RWPE2 (cell line): ENCODE measurements around the gene ZNF805.

Source experiments
- ATAC-seq: fragments of 200-7000 bp; cut with Tn5 transposase; 3 replicates; pipeline ENCODE4 v1.9.1; 2021; ENCODE audit warnings: low read depth
- DNase-seq: peaks from one replicate; pipeline ENCODE4 v3.0.0-alpha.2; 2020; ENCODE audit warnings: low spot score
- H3K27ac ChIP-seq: fragments of 450-650 bp; 2 replicates; pipeline ENCODE4 v1.5.1; 2017; ENCODE audit warnings: mild to moderate bottlenecking; ENCODE audit not compliant: poor library complexity, severe bottlenecking
- H3K27me3 ChIP-seq: fragments of 250-450 bp; sonication (Bioruptor Pico); 2 replicates; pipeline ENCODE4 v1.5.1; 2021; ENCODE audit warnings: mild to moderate bottlenecking, moderate library complexity; ENCODE audit not compliant: insufficient read depth, poor library complexity, severe bottlenecking
- H3K36me3 ChIP-seq: fragments of 250-450 bp; sonication (Bioruptor Pico); 2 replicates; pipeline ENCODE4 v1.5.1; 2020; ENCODE audit warnings: low read depth, mild to moderate bottlenecking, moderate library complexity
- H3K4me1 ChIP-seq: fragments of 250-450 bp; sonication (Bioruptor Pico); 2 replicates; pipeline ENCODE4 v1.5.1; 2021; ENCODE audit warnings: mild to moderate bottlenecking, moderate library complexity; ENCODE audit not compliant: insufficient read depth, poor library complexity, severe bottlenecking
- H3K4me3 ChIP-seq: fragments of 250-450 bp; sonication (Bioruptor Pico); 2 replicates; pipeline ENCODE4 v1.5.1; 2021; ENCODE audit warnings: mild to moderate bottlenecking, moderate library complexity; ENCODE audit not compliant: severe bottlenecking
- H3K9me3 ChIP-seq: fragments of 250-450 bp; sonication (Bioruptor Pico); 2 replicates; pipeline ENCODE4 v1.5.1; 2021; ENCODE audit warnings: mild to moderate bottlenecking, moderate library complexity; ENCODE audit not compliant: severe bottlenecking
- CTCF ChIP-seq: fragments of 450-650 bp; IDR thresholded peaks from one replicate; pipeline ENCODE4 v1.5.1; 2017; ENCODE audit warnings: mild to moderate bottlenecking, moderate library complexity; ENCODE audit not compliant: poor library complexity, severe bottlenecking

The ZNF805 gene

GRCh38 chr19:57280962-57281400 is 40.5 kb downstream of the ZNF805 start:
- H3K27me3 ChIP-seq = no peaks in the 10 kb centered on the region
- ATAC-seq (no peak), DNase-seq (no peak)
- H3K4me1 ChIP-seq = peaks cover 23% of the 10 kb centered on the region
- peaks cover 37% of the 10 kb centered on the region for H3K36me3 ChIP-seq
- no peak for TF ChIP-seq CTCF
- H3K27ac ChIP-seq = peak overlapping the region; percentile 86
- H3K4me3 ChIP-seq = peak overlapping the region; percentile 70
- no peaks in the 10 kb centered on the region for H3K9me3 ChIP-seq

GRCh38 chr19:57282011-57282643 is 41.7 kb downstream of the ZNF805 start:
- H3K9me3 ChIP-seq = no peaks in the 10 kb centered on the region
- H3K36me3 ChIP-seq = peaks cover 49% of the 10 kb centered on the region
- TF ChIP-seq CTCF = no peak
- H3K4me1 ChIP-seq = peaks cover 23% of the 10 kb centered on the region
- no peaks in the 10 kb centered on the region for H3K27me3 ChIP-seq
- ATAC-seq = no peak
- no peak overlapping the region for H3K4me3 ChIP-seq
- DNase-seq = no peak
- peak overlapping the region; percentile 86 for H3K27ac ChIP-seq

GRCh38 chr19:57288373-57288772 is 47.9 kb downstream of the ZNF805 start:
- no peak overlapping the region for H3K27ac ChIP-seq
- peaks cover 99% of the 10 kb centered on the region for H3K36me3 ChIP-seq
- DNase-seq = no peak
- no peaks in the 10 kb centered on the region for H3K27me3 ChIP-seq
- no peak for TF ChIP-seq CTCF
- no peaks in the 10 kb centered on the region for H3K9me3 ChIP-seq
- H3K4me3 ChIP-seq = no peak overlapping the region
- no peak for ATAC-seq
- H3K4me1 ChIP-seq = no peaks in the 10 kb centered on the region

GRCh38 chr19:57290970-57291369 is 50.5 kb downstream of the ZNF805 start:
- no peak for ATAC-seq
- H3K36me3 ChIP-seq = peaks cover 100% of the 10 kb centered on the region
- no peak overlapping the region for H3K27ac ChIP-seq
- peaks cover 2% of the 10 kb centered on the region for H3K9me3 ChIP-seq
- no peaks in the 10 kb centered on the region for H3K27me3 ChIP-seq
- no peak overlapping the region for H3K4me3 ChIP-seq
- no peak for DNase-seq
- TF ChIP-seq CTCF = no peak
- no peaks in the 10 kb centered on the region for H3K4me1 ChIP-seq

- no peak overlapping the region for H3K27ac ChIP-seq
- peaks cover 98% of the 10 kb centered on the region for H3K36me3 ChIP-seq
- H3K27me3 ChIP-seq = no peaks in the 10 kb centered on the region
- ATAC-seq (no peak), DNase-seq (no peak)
- H3K9me3 ChIP-seq = peaks cover 2% of the 10 kb centered on the region
- H3K4me3 ChIP-seq = no peak overlapping the region
- H3K4me1 ChIP-seq = no peaks in the 10 kb centered on the region
- no peak for TF ChIP-seq CTCF
Measured at GRCh38 chr19:57292547-57292946, 52.1 kb downstream of the ZNF805 start.
